Heart left ventricle (tissue), 16 donors: ENCODE measurements around the gene SYNDIG1L. TPM values are rescaled to one million over a fixed set of nuclear protein-coding genes. Genes with fewer than 3 reads are reported as not detected.
A peak's percentile ranks its signal among the peaks of the same experiment; 100 is the strongest.

Experiments
- ATAC-seq, 4 donors: fragments of 200-7000 bp; cut with Tn5 transposase; one replicate each; pipeline ENCODE4 v1.9.1; 2020 to 2022; ENCODE audit warnings: moderate library complexity in 4 of 4, mild to moderate bottlenecking in 3 of 4, moderate number of reproducible peaks in 1 of 4
- DNase-seq, 5 donors: peaks; one replicate each; pipeline ENCODE4 v3.0.0-alpha.2; 2020
- H3K27ac ChIP-seq, 12 donors: fragments of 200-600 bp; sonication (generic) in 4 of 12; one replicate each; pipeline versions ENCODE4 v1.5.0 to v1.8.0; 2016 to 2022; ENCODE audit warnings: mild to moderate bottlenecking in 2 of 12
- H3K27me3 ChIP-seq, 9 donors: fragments of 200-600 bp; sonication (generic) in 2 of 9; one replicate each; pipeline versions ENCODE4 v1.5.1 to v1.8.0; 2016 to 2022; ENCODE audit warnings: mild to moderate bottlenecking in 3 of 9
- H3K36me3 ChIP-seq, 9 donors: fragments of 200-600 bp; sonication (generic) in 2 of 9; one replicate each; pipeline versions ENCODE4 v1.5.0 to v1.8.0; 2018 to 2022; ENCODE audit warnings: mild to moderate bottlenecking in 2 of 9
- H3K4me1 ChIP-seq, 12 donors: fragments of 200-600 bp; sonication (generic) in 4 of 12; one replicate each; pipeline versions ENCODE4 v1.5.0 to v1.8.0; 2016 to 2022; ENCODE audit warnings: mild to moderate bottlenecking in 3 of 12
- H3K4me3 ChIP-seq, 12 donors: fragments of 200-600 bp; sonication (generic) in 4 of 12; one replicate each; pipeline versions ENCODE4 v1.5.0 to v1.8.0; 2017 to 2022; ENCODE audit warnings: mild to moderate bottlenecking in 9 of 12, moderate library complexity in 4 of 12
- H3K9me3 ChIP-seq, 12 donors: fragments of 200-600 bp; sonication (generic) in 4 of 12; one replicate each; pipeline versions ENCODE4 v1.5.0 to v1.8.0; 2016 to 2022; ENCODE audit warnings: mild to moderate bottlenecking in 1 of 12
- POLR2A ChIP-seq, 2 donors: fragments of 450-650 bp; IDR thresholded peaks; one replicate each; pipeline ENCODE4 v1.6.1; 2017; ENCODE audit warnings: antibody characterized with exemption in 2 of 2, mild to moderate bottlenecking in 2 of 2, moderate library complexity in 2 of 2
- WGBS, 4 donors: extraction: QIAGEN DNeasy Blood & Tissue Kit in 2 of 4; methylation state at CpG; one replicate each; pipeline versions ENCODE4 v1.1.5 to v1.1.7; 2013 to 2018; 5-methylcytosine and 5-hydroxymethylcytosine counted together
- intact Hi-C, 10 donors: fragments of 100-400 bp; cut with DNase I; formaldehyde crosslinking; loops; one replicate each; pipeline versions ENCODE4 v1.11.1 to v1.14.2; 2022
- polyA plus RNA-seq, 2 donors: library from polyadenylated mRNA; stranded (reverse); fragments of 200-250 nt; gene quantifications; one replicate each; pipeline ENCODE4 v1.2.3, GENCODE V29; 2013
- total RNA-seq, 9 donors: library from RNA; depleted of rRNA in 2 of 9; stranded (reverse); fragments of >200 nt in 2 of 9; fragmentation: NEBNext Ultra II Directional in 3 of 9; extraction: Animal tissue kit (Norgen Biotek cat#: 25700) in 3 of 9; gene quantifications; one replicate each; pipeline versions ENCODE4 v1.1.0 to v1.2.4, GENCODE V29; 2016 to 2023
- TF ChIP-seq, protein P1 (sequence below), 12 donors: fragments of 200-600 bp; sonication (generic) in 4 of 12; IDR thresholded peaks; one replicate each; pipeline versions ENCODE4 v1.5.0 to v1.8.0; 2018 to 2022; ENCODE audit warnings: antibody characterized with exemption in 12 of 12, mild to moderate bottlenecking in 5 of 12
- donor health status: ischemic (EF 13 %, LVEDD 7.1; RV severe dilation, severe dysfunction).
- donor health status: healthy with polysubstance abuse.
- donor health status: DM: no; HTN: yes; CAD: no.
- donor health status: DM: no; HTN: no; CAD: no.
- donor health status: ischemic (EF 25% LVEDD 6.9; RV normal size, moderate dysfunction).
- donor health status: ischemic (EF 25% LVEDD 5.7; RV mildly dilated, moderate dysfunction).
- donor health status: healthy.
- donor health status: DM: yes; HTN: yes; CAD: no.
- donor health status: ischemic (EF 35%, LVEDD 5.7; RV mildly dilated, moderate dysfunction).
- donor health status: nonischemic (EF 11% LVEDD 7.7; RV severe dilation, severe dysfunction).
- donor health status: DM: yes; HTN: yes; CAD: no.
- donor health status: PGD.
- donor health status: ischemic (EF 29% LVEDD 5.4; RV normal size, mild dysfunction).
- donor health status: nonischemic (EF 23%, LVEDD 6.1; RV moderate dilation, normal function).

SYNDIG1L gene
- total and polyA plus RNA-seq, 11 donors, result 0.06 to 0.32 (median 0.10) TPM; not detected in 6

DNA sequence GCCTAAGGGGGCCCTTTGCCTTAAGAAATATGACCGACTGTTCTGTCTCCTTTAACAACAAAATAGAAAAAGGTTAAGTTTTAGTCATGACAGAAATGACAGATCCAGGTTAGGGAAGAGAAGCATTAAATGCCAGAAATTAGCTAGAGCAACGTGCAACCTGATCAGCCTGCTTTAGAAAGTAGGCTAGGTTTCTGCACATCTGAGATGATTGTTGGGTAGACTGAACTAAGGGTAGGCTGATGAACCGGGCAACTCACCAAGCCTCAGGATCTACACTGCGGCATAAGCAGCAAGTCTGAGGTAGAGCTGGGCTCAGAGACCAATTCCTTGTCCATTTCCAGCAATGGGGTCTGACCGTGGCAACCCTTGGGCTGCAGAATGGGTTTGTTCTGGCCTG, 37.7 kb upstream of the SYNDIG1L start:
- H3K9me3 ChIP-seq, result no peaks in the 10 kb centered on the region
- no peak for ATAC-seq
- no peaks in the 10 kb centered on the region for H3K36me3 ChIP-seq
- 91 to 95% (median 93%) methylated on average over 5 of the region's 5 CpGs for WGBS, 4 donors
- no peaks in the 10 kb centered on the region for H3K27me3 ChIP-seq
- H3K4me1 ChIP-seq, result no peaks in the 10 kb centered on the region
- TF ChIP-seq POLR2A (IDR thresholded peaks at IDR 0.05), result no peak
- TF ChIP-seq, protein P1, sequence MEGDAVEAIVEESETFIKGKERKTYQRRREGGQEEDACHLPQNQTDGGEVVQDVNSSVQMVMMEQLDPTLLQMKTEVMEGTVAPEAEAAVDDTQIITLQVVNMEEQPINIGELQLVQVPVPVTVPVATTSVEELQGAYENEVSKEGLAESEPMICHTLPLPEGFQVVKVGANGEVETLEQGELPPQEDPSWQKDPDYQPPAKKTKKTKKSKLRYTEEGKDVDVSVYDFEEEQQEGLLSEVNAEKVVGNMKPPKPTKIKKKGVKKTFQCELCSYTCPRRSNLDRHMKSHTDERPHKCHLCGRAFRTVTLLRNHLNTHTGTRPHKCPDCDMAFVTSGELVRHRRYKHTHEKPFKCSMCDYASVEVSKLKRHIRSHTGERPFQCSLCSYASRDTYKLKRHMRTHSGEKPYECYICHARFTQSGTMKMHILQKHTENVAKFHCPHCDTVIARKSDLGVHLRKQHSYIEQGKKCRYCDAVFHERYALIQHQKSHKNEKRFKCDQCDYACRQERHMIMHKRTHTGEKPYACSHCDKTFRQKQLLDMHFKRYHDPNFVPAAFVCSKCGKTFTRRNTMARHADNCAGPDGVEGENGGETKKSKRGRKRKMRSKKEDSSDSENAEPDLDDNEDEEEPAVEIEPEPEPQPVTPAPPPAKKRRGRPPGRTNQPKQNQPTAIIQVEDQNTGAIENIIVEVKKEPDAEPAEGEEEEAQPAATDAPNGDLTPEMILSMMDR (IDR thresholded peaks at IDR 0.05), result no peak
- no peak overlapping the region for H3K4me3 ChIP-seq
- no peak for DNase-seq
- intact Hi-C loops, result no loop called here
- no peak overlapping the region for H3K27ac ChIP-seq

DNA sequence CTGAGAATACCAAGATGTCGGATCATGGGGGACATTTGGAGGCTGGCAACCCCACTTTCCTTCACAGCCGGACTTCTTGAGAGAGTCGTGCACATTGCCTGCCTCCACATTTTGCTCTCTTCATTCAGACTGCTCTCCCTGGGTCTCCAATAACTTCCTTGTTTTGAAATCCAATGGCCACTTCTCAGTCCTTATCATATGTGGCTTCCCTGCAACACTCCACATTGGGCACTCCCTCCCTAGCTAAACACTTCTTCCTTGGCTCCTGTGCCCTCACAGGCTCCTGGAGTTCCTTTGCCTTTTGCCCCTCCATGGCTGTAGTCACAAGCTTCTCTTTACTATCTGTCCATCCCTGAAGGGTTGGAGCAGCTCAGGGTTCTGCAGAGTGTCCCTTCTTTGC, 37.0 kb upstream of the SYNDIG1L start:
- intact Hi-C loops, result no loop called here
- TF ChIP-seq, protein P1 (IDR thresholded peaks at IDR 0.05), result no peak
- TF ChIP-seq POLR2A (IDR thresholded peaks at IDR 0.05), result no peak
- Histone ChIP-seq H3K27me3 (no peaks in the 10 kb centered on the region), H3K9me3 (no peaks in the 10 kb centered on the region), H3K4me3 (no peak overlapping the region), H3K27ac (no peak overlapping the region), H3K36me3 (no peaks in the 10 kb centered on the region), H3K4me1 (no peaks in the 10 kb centered on the region)
- ATAC-seq (no peak), DNase-seq (no peak)
- 92 to 100% (median 96%) methylated on average over 3 of the region's 3 CpGs for WGBS, 4 donors

DNA sequence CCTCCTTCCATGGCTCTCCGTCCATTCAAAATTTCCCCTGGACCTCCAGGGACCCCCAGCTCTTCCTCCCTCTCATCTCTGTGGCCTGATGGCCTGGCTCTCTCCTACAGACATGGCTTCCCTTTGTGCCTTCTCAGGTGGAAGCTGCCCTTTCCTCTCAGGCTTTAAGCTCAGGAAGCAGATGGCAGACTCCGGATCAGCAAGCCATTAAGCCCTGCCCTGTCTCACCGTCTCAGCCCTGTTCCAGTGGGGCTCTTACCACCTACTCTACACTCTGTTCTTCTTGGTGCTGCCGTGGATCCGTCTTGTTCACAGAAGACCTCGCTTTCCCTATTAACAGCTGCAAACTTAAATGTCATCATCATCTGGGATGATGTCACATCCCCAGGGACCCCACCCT, 34.0 kb upstream of the SYNDIG1L start:
- intact Hi-C loops, result no loop called here
- H3K4me1 ChIP-seq, result no peaks in the 10 kb centered on the region
- DNase-seq (no peak), ATAC-seq (no peak)
- no peak overlapping the region for H3K4me3 ChIP-seq
- TF ChIP-seq, protein P1 (IDR thresholded peaks at IDR 0.05), result no peak
- no peak for TF ChIP-seq POLR2A (IDR thresholded peaks at IDR 0.05)
- no peaks in the 10 kb centered on the region for H3K36me3 ChIP-seq
- H3K9me3 ChIP-seq, result no peaks in the 10 kb centered on the region
- no peak overlapping the region for H3K27ac ChIP-seq
- WGBS, 4 donors, result 72 to 80% (median 73%) methylated on average over 6 of the region's 6 CpGs
- H3K27me3 ChIP-seq, result no peaks in the 10 kb centered on the region

DNA sequence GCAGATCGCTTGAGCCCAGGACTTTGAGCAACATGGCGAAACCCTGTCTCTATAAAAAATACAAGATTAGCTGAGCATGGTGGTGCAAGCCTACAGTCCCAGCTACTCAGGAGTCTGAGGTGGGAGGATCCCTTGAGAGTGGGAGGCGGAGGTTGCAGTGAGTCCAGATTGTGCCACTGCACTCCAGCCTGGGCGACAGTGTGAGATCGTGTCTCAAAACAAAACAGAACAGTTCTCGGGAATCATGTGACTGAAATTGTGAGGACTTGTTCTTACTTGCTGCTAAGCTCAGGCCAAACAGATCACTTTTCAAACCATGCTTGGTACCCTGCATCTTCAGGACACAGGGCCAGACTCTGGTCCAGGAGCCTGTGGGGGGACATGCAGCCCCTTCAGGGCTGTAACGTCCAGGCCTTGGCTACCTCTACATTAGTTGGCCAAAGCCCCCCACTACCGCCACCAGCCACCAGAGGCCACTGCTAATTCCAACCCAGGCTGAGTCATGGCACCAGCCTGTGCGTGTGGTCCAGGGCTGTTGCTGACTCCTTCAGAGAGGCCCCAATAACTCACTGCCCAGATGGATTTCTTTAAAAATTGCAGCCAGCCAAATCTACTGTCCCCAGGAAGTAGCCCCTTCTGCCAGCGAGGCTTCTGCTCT, 33.4 kb upstream of the SYNDIG1L start:
- no peaks in the 10 kb centered on the region for H3K36me3 ChIP-seq
- 77 to 83% (median 78%) methylated on average over 8 to 10 of the region's 10 CpGs for WGBS, 4 donors
- ATAC-seq (peak in 3 of 4 donors; percentile 63 to 71 (median 71)), DNase-seq (no peak)
- no peak for TF ChIP-seq POLR2A (IDR thresholded peaks at IDR 0.05)
- TF ChIP-seq, protein P1 (IDR thresholded peaks at IDR 0.05), result peak in 11 of 12 donors; percentile 18 to 54 (median 35)
- H3K9me3 ChIP-seq, result no peaks in the 10 kb centered on the region
- intact Hi-C loops, result no loop called here
- H3K27me3 ChIP-seq, result no peaks in the 10 kb centered on the region
- no peaks in the 10 kb centered on the region for H3K4me1 ChIP-seq
- no peak overlapping the region for H3K4me3 ChIP-seq
- no peak overlapping the region for H3K27ac ChIP-seq
